A549 (cell line): Measurements from ENCODE around the gene TMEM214. TPM values are rescaled to one million over a fixed set of nuclear protein-coding genes. Genes with fewer than 3 reads are reported as not detected.

Experiments used
- ATAC-seq, 2 experiments: fragments of 200-7000 bp in 1 of 2; fragments of >200 bp in 1 of 2; cut with Nextera tagmentation in 1 of 2; cut with Tn5 transposase in 1 of 2; 3 replicates each; pipeline versions ENCODE4 v1.8.0 to v1.9.1; 2018 to 2020; ENCODE audit warnings: mild to moderate bottlenecking in 1 of 2, moderate library complexity in 1 of 2
- CTCF ChIA-PET: fragments of 300-600 bp; sonication (Branson Sonifier 250); formaldehyde crosslinking; extraction: SDS; loops from one replicate; lab custom pipeline; 2021; ENCODE audit warnings: antibody characterized with exemption, inconsistent platforms; lab: Yijun Ruan, JAX
- POLR2A ChIA-PET: fragments of 350-600 bp; formaldehyde crosslinking; extraction: SDS; loops from one replicate; lab custom pipeline; 2021; ENCODE audit warnings: antibody characterized with exemption, inconsistent platforms; lab: Yijun Ruan, JAX
- DNase-seq, 2 experiments: peaks; one replicate each; pipeline versions ENCODE4 v3.0.0 to v3.0.0-alpha.2; 2011 to 2016; ENCODE audit warnings: low read depth in 1 of 2, low spot score in 1 of 2
- FAIRE-seq: peaks from 2 replicates; lab custom pipeline; 2011; peaks lifted over from hg19 to GRCh38; lab: Jason Lieb, UNC
- H3K27ac ChIP-seq, 2 experiments: fragments of >200 bp; sonication (Bioruptor Twin); formaldehyde crosslinking; 3 replicates each; pipeline ENCODE4 v1.5.1; 2016 to 2017
- H3K4me1 ChIP-seq: fragments of >200 bp; sonication (Bioruptor Twin); formaldehyde crosslinking; 3 replicates; pipeline ENCODE4 v1.6.1; 2016
- H3K4me2 ChIP-seq: fragments of >200 bp; sonication (Bioruptor Twin); formaldehyde crosslinking; 3 replicates; pipeline ENCODE4 v1.6.1; 2016
- H3K4me3 ChIP-seq: fragments of >200 bp; sonication (Bioruptor Twin); formaldehyde crosslinking; 3 replicates; pipeline ENCODE4 v1.5.1; 2016
- H3K9me3 ChIP-seq: fragments of >200 bp; sonication (Bioruptor Twin); formaldehyde crosslinking; 3 replicates; pipeline ENCODE4 v1.6.1; 2016
- BHLHE40 ChIP-seq: IDR thresholded peaks from 2 replicates; pipeline ENCODE4 v1.6.1; 2012; ENCODE audit warnings: low read depth, low read length, inconsistent platforms
- CEBPB ChIP-seq, 2 experiments: fragments of >200 bp in 1 of 2; sonication (Bioruptor Twin) in 1 of 2; formaldehyde crosslinking in 1 of 2; IDR thresholded peaks; 2 replicates each; pipeline ENCODE4 v1.6.1; 2012 to 2016
- CTCF ChIP-seq: fragments of >200 bp; sonication (Bioruptor Twin); formaldehyde crosslinking; IDR thresholded peaks from 3 replicates; pipeline ENCODE4 v1.5.1; 2016
- E2F6 ChIP-seq: IDR thresholded peaks from 2 replicates; pipeline ENCODE4 v1.6.1; 2012; ENCODE audit warnings: low read depth, borderline replicate concordance
- EP300 ChIP-seq, 2 experiments: fragments of >200 bp; sonication (Bioruptor Twin); formaldehyde crosslinking; IDR thresholded peaks; 2 replicates in 1 of 2; 3 replicates in 1 of 2; pipeline ENCODE4 v1.6.1; 2016 to 2017
- FOSL2 ChIP-seq, 2 experiments: fragments of 450-650 bp in 1 of 2; fragments of >200 bp in 1 of 2; sonication (Bioruptor Twin) in 1 of 2; formaldehyde crosslinking; IDR thresholded peaks; 2 replicates each; pipeline versions ENCODE4 v1.5.0 to v1.6.1; 2016 to 2020; ENCODE audit warnings: mild to moderate bottlenecking in 1 of 2, moderate library complexity in 1 of 2
- FOXS1 ChIP-seq: fragments of 250-450 bp; sonication (Bioruptor Pico); IDR thresholded peaks from 2 replicates; pipeline ENCODE4 v1.5.0; 2020; ENCODE audit warnings: mild to moderate bottlenecking, moderate library complexity
- GATA3 ChIP-seq: IDR thresholded peaks from 2 replicates; pipeline ENCODE4 v1.6.1; 2012; ENCODE audit warnings: borderline replicate concordance
- HES2 ChIP-seq: fragments of >200 bp; sonication (Bioruptor Twin); formaldehyde crosslinking; IDR thresholded peaks from 2 replicates; pipeline ENCODE4 v1.6.1; 2016
- HEYL ChIP-seq: fragments of 250-450 bp; sonication (Bioruptor Pico); IDR thresholded peaks from 2 replicates; pipeline ENCODE4 v1.8.0; 2021; ENCODE audit warnings: mild to moderate bottlenecking, moderate library complexity
- HOXA7 ChIP-seq: fragments of 250-450 bp; sonication (Bioruptor Pico); IDR thresholded peaks from 2 replicates; pipeline ENCODE4 v1.5.0; 2020; ENCODE audit warnings: mild to moderate bottlenecking, moderate library complexity
- MYC ChIP-seq: IDR thresholded peaks from 2 replicates; pipeline ENCODE4 v1.6.1; 2012; ENCODE audit warnings: mild to moderate bottlenecking, inconsistent platforms, low read length, improper control_type of control experiment, borderline replicate concordance
- NPAS2 ChIP-seq: fragments of 250-450 bp; sonication (Bioruptor Pico); IDR thresholded peaks from 2 replicates; pipeline ENCODE4 v1.8.0; 2022; ENCODE audit warnings: mild to moderate bottlenecking, moderate library complexity, borderline replicate concordance
- NR3C1 ChIP-seq: fragments of >200 bp; sonication (Bioruptor Twin); formaldehyde crosslinking; IDR thresholded peaks from 3 replicates; pipeline ENCODE4 v1.6.1; 2017
- PHF8 ChIP-seq: fragments of 200-600 bp; sonication (generic); IDR thresholded peaks from 2 replicates; pipeline ENCODE4 v1.6.1; 2016; ENCODE audit warnings: low read depth, mild to moderate bottlenecking, antibody characterized with exemption, moderate library complexity, borderline replicate concordance
- RARB ChIP-seq: fragments of 250-450 bp; sonication (Bioruptor Pico); IDR thresholded peaks from 2 replicates; pipeline ENCODE4 v1.8.0; 2021; ENCODE audit warnings: mild to moderate bottlenecking, moderate library complexity
- RFX5 ChIP-seq: fragments of 450-650 bp; IDR thresholded peaks from 2 replicates; pipeline ENCODE4 v1.7.1; 2014; ENCODE audit warnings: antibody characterized with exemption, mild to moderate bottlenecking, moderate library complexity
- RNF2 ChIP-seq: fragments of 200-600 bp; sonication (generic); IDR thresholded peaks from 2 replicates; pipeline ENCODE4 v1.6.1; 2016; ENCODE audit warnings: low read depth, mild to moderate bottlenecking, antibody characterized with exemption, moderate library complexity, borderline replicate concordance
- SREBF2 ChIP-seq: fragments of 450-650 bp; IDR thresholded peaks from 2 replicates; pipeline ENCODE4 v1.6.1; 2014; ENCODE audit warnings: mild to moderate bottlenecking, moderate library complexity
- TP53 ChIP-seq: fragments of 250-450 bp; sonication (Bioruptor Pico); IDR thresholded peaks from 2 replicates; pipeline ENCODE4 v1.5.0; 2021; ENCODE audit warnings: mild to moderate bottlenecking, moderate library complexity
- ZC3H11A ChIP-seq: fragments of 450-650 bp; IDR thresholded peaks from 2 replicates; pipeline ENCODE4 v1.6.1; 2014; ENCODE audit warnings: antibody characterized with exemption, mild to moderate bottlenecking
- ZFP36 ChIP-seq: fragments of 450-650 bp; IDR thresholded peaks from 2 replicates; pipeline ENCODE4 v1.6.1; 2014; ENCODE audit warnings: borderline replicate concordance; ENCODE audit not compliant: partially characterized antibody
- WGBS: methylation state at CpG from one replicate; pipeline ENCODE4 v1.1.6; 2017; ENCODE audit errors: missing lambda C conversion rate; 5-methylcytosine and 5-hydroxymethylcytosine counted together
- polyA plus RNA-seq, 4 experiments: library from polyadenylated mRNA; depleted of rRNA in 3 of 4; stranded (reverse); fragments of >200 nt; fragmentation: RNase III in 1 of 4; extraction: RNeasy Plus Mini Kit Qiagen cat#74134 plus additional on column Dnase treatment in 1 of 4; gene quantifications; 2 replicates in 3 of 4; 3 replicates in 1 of 4; pipeline ENCODE4 v1.2.3, GENCODE V29; 2011 to 2017
- TF ChIP-seq, protein P1 (sequence below): fragments of 200-600 bp; sonication (generic); IDR thresholded peaks from 2 replicates; pipeline ENCODE4 v1.6.1; 2016; ENCODE audit warnings: antibody characterized with exemption, mild to moderate bottlenecking, moderate library complexity

The TMEM214 gene
- polyA plus RNA-seq, 2 of the 4 experiments (the other 2 are of a cell fraction): 54.3 to 74.9 TPM

DNA sequence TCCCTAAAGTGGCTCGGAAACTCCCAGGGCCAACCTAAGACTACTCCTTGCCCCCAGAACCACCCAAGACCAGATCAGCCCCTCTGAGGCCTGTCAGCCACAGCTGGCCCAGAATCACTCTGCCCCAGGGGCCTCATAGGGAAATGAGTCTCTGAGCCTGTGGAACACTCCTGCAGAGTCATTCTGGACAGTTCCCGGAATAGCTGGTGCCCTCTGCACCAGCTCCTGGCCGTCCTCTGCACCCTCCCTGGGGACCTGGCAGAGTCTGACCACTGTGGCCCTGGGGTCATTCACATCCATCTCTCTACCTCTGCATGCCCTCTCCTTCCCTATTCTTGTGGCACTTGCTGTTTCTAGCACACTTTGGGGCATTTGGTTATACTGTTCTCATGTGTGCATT lies 14.6 kb upstream of the TMEM214 start:
- no peak for FAIRE-seq
- no peak overlapping the region for H3K4me2 ChIP-seq
- H3K4me1 ChIP-seq: peaks cover 36% of the 10 kb centered on the region
- H3K9me3 ChIP-seq: no peaks in the 10 kb centered on the region
- WGBS: 81% methylated on average over 3 of the region's 3 CpGs
- no peak for TF ChIP-seq ZC3H11A
- TF ChIP-seq RFX5: no peak
- TF ChIP-seq, protein P1, sequence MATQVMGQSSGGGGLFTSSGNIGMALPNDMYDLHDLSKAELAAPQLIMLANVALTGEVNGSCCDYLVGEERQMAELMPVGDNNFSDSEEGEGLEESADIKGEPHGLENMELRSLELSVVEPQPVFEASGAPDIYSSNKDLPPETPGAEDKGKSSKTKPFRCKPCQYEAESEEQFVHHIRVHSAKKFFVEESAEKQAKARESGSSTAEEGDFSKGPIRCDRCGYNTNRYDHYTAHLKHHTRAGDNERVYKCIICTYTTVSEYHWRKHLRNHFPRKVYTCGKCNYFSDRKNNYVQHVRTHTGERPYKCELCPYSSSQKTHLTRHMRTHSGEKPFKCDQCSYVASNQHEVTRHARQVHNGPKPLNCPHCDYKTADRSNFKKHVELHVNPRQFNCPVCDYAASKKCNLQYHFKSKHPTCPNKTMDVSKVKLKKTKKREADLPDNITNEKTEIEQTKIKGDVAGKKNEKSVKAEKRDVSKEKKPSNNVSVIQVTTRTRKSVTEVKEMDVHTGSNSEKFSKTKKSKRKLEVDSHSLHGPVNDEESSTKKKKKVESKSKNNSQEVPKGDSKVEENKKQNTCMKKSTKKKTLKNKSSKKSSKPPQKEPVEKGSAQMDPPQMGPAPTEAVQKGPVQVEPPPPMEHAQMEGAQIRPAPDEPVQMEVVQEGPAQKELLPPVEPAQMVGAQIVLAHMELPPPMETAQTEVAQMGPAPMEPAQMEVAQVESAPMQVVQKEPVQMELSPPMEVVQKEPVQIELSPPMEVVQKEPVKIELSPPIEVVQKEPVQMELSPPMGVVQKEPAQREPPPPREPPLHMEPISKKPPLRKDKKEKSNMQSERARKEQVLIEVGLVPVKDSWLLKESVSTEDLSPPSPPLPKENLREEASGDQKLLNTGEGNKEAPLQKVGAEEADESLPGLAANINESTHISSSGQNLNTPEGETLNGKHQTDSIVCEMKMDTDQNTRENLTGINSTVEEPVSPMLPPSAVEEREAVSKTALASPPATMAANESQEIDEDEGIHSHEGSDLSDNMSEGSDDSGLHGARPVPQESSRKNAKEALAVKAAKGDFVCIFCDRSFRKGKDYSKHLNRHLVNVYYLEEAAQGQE: no peak
- TF ChIP-seq CTCF: no peak
- TF ChIP-seq FOSL2 (IDR thresholded peaks at IDR 0.05): no peak
- no peak for TF ChIP-seq FOSL2 (CRISPR knock-in tag; IDR thresholded peaks at IDR 0.05)
- CTCF ChIA-PET: interaction anchor here (0.6 to 12.2 kb wide), 21 partner anchors 8 to 413 kb away, joined by 3 to 758 read pairs (median 11); partner anchors contain the start of genes DPYSL5, KHK, MAPRE3 and TMEM214
- no peak for ATAC-seq
- no peak overlapping the region for H3K27ac ChIP-seq
- POLR2A ChIA-PET: no interaction called here
- H3K4me3 ChIP-seq: no peak overlapping the region
- DNase-seq: no peak

GRCh38 chr2:27019459-27019858 lies 13.3 kb upstream of the TMEM214 start:
- TF ChIP-seq RNF2: no peak
- no peak for TF ChIP-seq TP53 (CRISPR knock-in tag)
- TF ChIP-seq HES2: no peak
- no peak for TF ChIP-seq NPAS2
- no peak for TF ChIP-seq ZFP36
- no peak for TF ChIP-seq CEBPB (IDR thresholded peaks at IDR 0.05)
- TF ChIP-seq EP300 (IDR thresholded peaks at IDR 0.05): no peak
- TF ChIP-seq HEYL (CRISPR knock-in tag): no peak
- no peak for TF ChIP-seq PHF8
- no peak for TF ChIP-seq GATA3
- TF ChIP-seq NR3C1: no peak
- no peak for TF ChIP-seq HOXA7
- TF ChIP-seq MYC: no peak
- no peak for TF ChIP-seq SREBF2
- no peak for TF ChIP-seq E2F6
- TF ChIP-seq RARB (CRISPR knock-in tag): no peak
- TF ChIP-seq FOXS1 (CRISPR knock-in tag): no peak
- no peak for TF ChIP-seq BHLHE40
- TF ChIP-seq, protein P1: no peak
- CTCF ChIA-PET: interaction anchor here (1.1 to 12.2 kb wide), 6 partner anchors 14 to 414 kb away, joined by 3 to 758 read pairs (median 74); partner anchors contain the start of genes DPYSL5, MAPRE3 and TMEM214
- Histone ChIP-seq H3K4me3 (no peak overlapping the region), H3K4me2 (no peak overlapping the region), H3K27ac (no peak overlapping the region), H3K9me3 (no peaks in the 10 kb centered on the region), H3K4me1 (peaks cover 36% of the 10 kb centered on the region)
- ATAC-seq (no peak), FAIRE-seq (no peak), DNase-seq (no peak)
- 91% methylated on average over 9 of the region's 9 CpGs for WGBS
- POLR2A ChIA-PET: no interaction called here
